HepG2 (cell line): ENCODE measurements around the gene SLCO4A1. TPM values are rescaled to one million over a fixed set of nuclear protein-coding genes. Genes with fewer than 3 reads are reported as not detected.

ENCODE experiments used
- CC2D1A ChIP-seq: sonication (generic); formaldehyde crosslinking; IDR thresholded peaks from 2 replicates; pipeline ENCODE4 v1.8.1; 2023; ENCODE audit warnings: mild to moderate bottlenecking, missing genetic modification reagents
- GABPA ChIP-seq, 2 experiments: IDR thresholded peaks; 2 replicates each; pipeline ENCODE4 v1.6.1; 2011 to 2016; ENCODE audit warnings: low read depth in 2 of 2, low read length in 1 of 2, missing biosample characterization in 1 of 2, missing genetic modification characterization in 1 of 2
- GATAD1 ChIP-seq: IDR thresholded peaks from 2 replicates; pipeline ENCODE4 v1.6.1; 2016; ENCODE audit warnings: missing genetic modification reagents, missing compliant biosample characterization
- MTF1 ChIP-seq: sonication (generic); formaldehyde crosslinking; IDR thresholded peaks from 2 replicates; pipeline ENCODE4 v1.5.0; 2020; ENCODE audit warnings: missing genetic modification reagents
- MZF1 ChIP-seq: sonication (generic); formaldehyde crosslinking; IDR thresholded peaks from 2 replicates; pipeline ENCODE4 v1.8.1; 2023; ENCODE audit warnings: mild to moderate bottlenecking, missing genetic modification reagents, borderline replicate concordance
- NCOA1 ChIP-seq: sonication (generic); formaldehyde crosslinking; IDR thresholded peaks from 2 replicates; pipeline ENCODE4 v1.9.0; 2021; ENCODE audit warnings: missing genetic modification reagents
- PRDM4 ChIP-seq: sonication (generic); formaldehyde crosslinking; IDR thresholded peaks from 2 replicates; pipeline ENCODE4 v1.9.0; 2021; ENCODE audit warnings: missing genetic modification reagents, borderline replicate concordance
- SIX1 ChIP-seq: sonication (generic); formaldehyde crosslinking; IDR thresholded peaks from 2 replicates; pipeline ENCODE4 v1.4.0; 2020; ENCODE audit warnings: missing genetic modification reagents, borderline replicate concordance
- SMAD1 ChIP-seq: sonication (generic); formaldehyde crosslinking; IDR thresholded peaks from 2 replicates; pipeline ENCODE4 v1.4.0; 2020; ENCODE audit warnings: missing genetic modification reagents, low read depth, mild to moderate bottlenecking, borderline replicate concordance
- SMAD9 ChIP-seq: sonication (generic); formaldehyde crosslinking; IDR thresholded peaks from 2 replicates; pipeline ENCODE4 v1.5.1; 2020; ENCODE audit warnings: mild to moderate bottlenecking, missing genetic modification reagents
- SNRNP70 ChIP-seq: fragments of 200-400 bp; formaldehyde crosslinking; IDR thresholded peaks from 2 replicates; pipeline ENCODE4 v1.6.1; 2017; ENCODE audit warnings: mild to moderate bottlenecking, low read depth, low read length, moderate library complexity
- STAT5B ChIP-seq: sonication (generic); formaldehyde crosslinking; IDR thresholded peaks from 2 replicates; pipeline ENCODE4 v1.4.0; 2020; ENCODE audit warnings: missing genetic modification reagents
- XBP1 ChIP-seq: sonication (generic); formaldehyde crosslinking; IDR thresholded peaks from 2 replicates; pipeline ENCODE4 v1.5.0; 2020; ENCODE audit warnings: missing genetic modification reagents
- YEATS2 ChIP-seq: sonication (generic); formaldehyde crosslinking; IDR thresholded peaks from 2 replicates; pipeline ENCODE4 v1.4.0; 2020; ENCODE audit warnings: missing genetic modification reagents, borderline replicate concordance
- YY1 ChIP-seq: IDR thresholded peaks from 2 replicates; pipeline ENCODE4 v1.6.1; 2011; ENCODE audit warnings: low read length, low read depth, moderate library complexity, mild to moderate bottlenecking; ENCODE audit not compliant: insufficient read depth, insufficient replicate concordance
- ZNF121 ChIP-seq: sonication (generic); formaldehyde crosslinking; IDR thresholded peaks from 2 replicates; pipeline ENCODE4 v1.5.0; 2020; ENCODE audit warnings: mild to moderate bottlenecking, missing genetic modification reagents
- ZNF33A ChIP-seq: sonication (generic); formaldehyde crosslinking; IDR thresholded peaks from 2 replicates; pipeline ENCODE4 v1.5.1; 2020; ENCODE audit warnings: missing genetic modification reagents, mild to moderate bottlenecking, moderate library complexity, borderline replicate concordance
- ZNF503 ChIP-seq: sonication (generic); formaldehyde crosslinking; IDR thresholded peaks from 2 replicates; pipeline ENCODE4 v1.4.0; 2020; ENCODE audit warnings: missing genetic modification reagents
- ZNF616 ChIP-seq: sonication (generic); formaldehyde crosslinking; IDR thresholded peaks from 2 replicates; pipeline ENCODE4 v1.5.0; 2020; ENCODE audit warnings: low read depth, mild to moderate bottlenecking, missing genetic modification reagents
- ZNF788 ChIP-seq: sonication (generic); formaldehyde crosslinking; IDR thresholded peaks from 2 replicates; pipeline ENCODE4 v1.5.0; 2020; ENCODE audit warnings: mild to moderate bottlenecking, missing genetic modification reagents, borderline replicate concordance
- ZNF883 ChIP-seq: sonication (generic); formaldehyde crosslinking; IDR thresholded peaks from 2 replicates; pipeline ENCODE4 v1.5.1; 2020; ENCODE audit warnings: mild to moderate bottlenecking, missing genetic modification reagents; ENCODE audit errors: not compliant biosample characterization
- polyA plus RNA-seq, 8 experiments: library from polyadenylated mRNA; depleted of rRNA in 3 of 8; stranded (reverse) in 7 of 8; unstranded in 1 of 8; fragments of >200 nt; fragmentation: Illumina TruSeq in 4 of 8; extraction: Trizol in 4 of 8; gene quantifications; 2 replicates each; pipeline versions ENCODE4 v1.2.1 to v1.2.3, GENCODE V29; 2011 to 2016; ENCODE audit warnings: low read depth in 4 of 8, missing spikeins in 1 of 8, mixed read lengths in 1 of 8; ENCODE audit not compliant: insufficient read depth in 1 of 8
- total RNA-seq, 5 experiments: library from RNA; depleted of rRNA; stranded (reverse); fragments of >200 nt; fragmentation: Illumina TruSeq; extraction: Trizol; gene quantifications; 2 replicates each; pipeline ENCODE4 v1.2.3, GENCODE V29; 2016; ENCODE audit warnings: low read depth in 1 of 5
- TF ChIP-seq, protein P1 (sequence below): sonication (generic); formaldehyde crosslinking; IDR thresholded peaks from 2 replicates; pipeline ENCODE4 v1.4.0; 2020; ENCODE audit warnings: missing genetic modification reagents

SLCO4A1 gene
- total and polyA plus RNA-seq, 2 of the 13 experiments (the other 11 are each of a cell fraction or from before 2014, with no cell fraction given), result 55.5 to 112 TPM

GRCh38 chr20:62666736-62667529 is 24.6 kb downstream of the SLCO4A1 start (continued):
- TF ChIP-seq ZNF503 (CRISPR knock-in tag) (peak; percentile 94), YY1 (no peak), CC2D1A (CRISPR knock-in tag) (no peak), ZNF883 (peak; percentile 39), SIX1 (CRISPR knock-in tag) (no peak), SMAD1 (CRISPR knock-in tag) (peak; percentile 36; the same call in 1 of the 2 replicates), GATAD1 (CRISPR knock-in tag) (peak; percentile 66; the same call in 1 of the 2 replicates), SNRNP70 (no peak), XBP1 (no peak), ZNF788 (CRISPR knock-in tag) (peak; percentile 97), MZF1 (CRISPR knock-in tag) (0 out of 2 replicates have a peak, but pooled peaks have one; percentile 86), YEATS2 (CRISPR knock-in tag) (0 out of 2 replicates have a peak, but pooled peaks have one; percentile 57), NCOA1 (CRISPR knock-in tag) (peak; percentile 93), ZNF121 (CRISPR knock-in tag) (peak; percentile 76; the same call in 1 of the 2 replicates), STAT5B (no peak), ZNF616 (CRISPR knock-in tag) (peak; percentile 80), MTF1 (CRISPR knock-in tag) (no peak), PRDM4 (CRISPR knock-in tag) (no peak), GABPA (IDR thresholded peaks at IDR 0.05; ENCODE audit: low read depth, low read length) (no peak), GABPA (CRISPR knock-in tag; IDR thresholded peaks at IDR 0.05; ENCODE audit: low read depth) (peak; percentile 47; the same call in 1 of the 2 replicates), ZNF33A (CRISPR knock-in tag) (no peak), SMAD9 (CRISPR knock-in tag) (peak; percentile 94)
- TF ChIP-seq, protein P1, sequence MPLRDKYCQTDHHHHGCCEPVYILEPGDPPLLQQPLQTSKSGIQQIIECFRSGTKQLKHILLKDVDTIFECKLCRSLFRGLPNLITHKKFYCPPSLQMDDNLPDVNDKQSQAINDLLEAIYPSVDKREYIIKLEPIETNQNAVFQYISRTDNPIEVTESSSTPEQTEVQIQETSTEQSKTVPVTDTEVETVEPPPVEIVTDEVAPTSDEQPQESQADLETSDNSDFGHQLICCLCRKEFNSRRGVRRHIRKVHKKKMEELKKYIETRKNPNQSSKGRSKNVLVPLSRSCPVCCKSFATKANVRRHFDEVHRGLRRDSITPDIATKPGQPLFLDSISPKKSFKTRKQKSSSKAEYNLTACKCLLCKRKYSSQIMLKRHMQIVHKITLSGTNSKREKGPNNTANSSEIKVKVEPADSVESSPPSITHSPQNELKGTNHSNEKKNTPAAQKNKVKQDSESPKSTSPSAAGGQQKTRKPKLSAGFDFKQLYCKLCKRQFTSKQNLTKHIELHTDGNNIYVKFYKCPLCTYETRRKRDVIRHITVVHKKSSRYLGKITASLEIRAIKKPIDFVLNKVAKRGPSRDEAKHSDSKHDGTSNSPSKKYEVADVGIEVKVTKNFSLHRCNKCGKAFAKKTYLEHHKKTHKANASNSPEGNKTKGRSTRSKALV, result peak; percentile 15
